ENCODE results near the gene ZNF366. TPM values are rescaled to one million over a fixed set of nuclear protein-coding genes. Genes with fewer than 3 reads are reported as not detected.

ZNF366 gene
- polyA plus RNA-seq, 1 donor (not counting 4 experiments of a cell fraction or from before 2014, with no cell fraction given): not detected

- dilution Hi-C loops (cut with MboI; ENCODE audit: extremely low pct_ligation_motif_present, low sequenced_read_pairs): no loop called here
- Histone ChIP-seq H3K9me3 (ENCODE audit: control insufficient read depth, low read depth, low read length) (no peaks in the 10 kb centered on the region), H3K9me1 (ENCODE audit: control insufficient read depth, extremely low read depth, insufficient read depth, low read length) (no peaks in the 10 kb centered on the region), H3K4me1 (ENCODE audit: control insufficient read depth, extremely low read depth, insufficient read depth, low read length) (peaks cover 35% of the 10 kb centered on the region), H3K4me2 (ENCODE audit: control insufficient read depth, extremely low read depth, insufficient read depth, low read depth, low read length) (no peak overlapping the region), H3K36me3 (ENCODE audit: control insufficient read depth in 2 of 2, extremely low read depth in 1 of 2, insufficient read depth in 2 of 2, low read length in 2 of 2) (no peaks in the 10 kb centered on the region), H2AFZ (ENCODE audit: control insufficient read depth, low read length) (no peak overlapping the region), H3K4me3 (ENCODE audit: control insufficient read depth in 2 of 3, extremely low read depth in 1 of 3, insufficient read depth in 2 of 3, low read depth in 1 of 3, low read length in 3 of 3) (no peak overlapping the region), H3K27ac (ENCODE audit: control insufficient read depth, insufficient read depth, low read length) (no peak overlapping the region), H3K79me2 (ENCODE audit: control insufficient read depth, insufficient read depth, low read length) (no peaks in the 10 kb centered on the region), H3K27me3 (ENCODE audit: control insufficient read depth, extremely low read depth, insufficient read depth, low read length) (no peaks in the 10 kb centered on the region), H3K9ac (ENCODE audit: control insufficient read depth, extremely low read depth, insufficient read depth, low read length) (no peak overlapping the region), H4K20me1 (ENCODE audit: control insufficient read depth, extremely low read depth, insufficient read depth, low read length) (no peaks in the 10 kb centered on the region)
- DNase-seq (ENCODE audit: low read depth, low spot score) (no peak), FAIRE-seq (no peak)
- TF ChIP-seq CTCF (optimal IDR thresholded peaks at IDR 0.05 in 1 of 3, IDR thresholded peaks at IDR 0.05 in 1 of 3, conservative IDR thresholded peaks at IDR 0.05 in 1 of 3; ENCODE audit: extremely low read depth in 1 of 3, insufficient read depth in 2 of 3, low read length in 3 of 3) (no peak), EZH2 (IDR thresholded peaks at IDR 0.05; ENCODE audit: low read length) (no peak)
Observed at GRCh38 chr5:72482046-72482445, 25.2 kb downstream of the ZNF366 start.

GRCh38 chr5:72480841-72481240 is 26.4 kb downstream of the ZNF366 start:
- FAIRE-seq (no peak), DNase-seq (ENCODE audit: low read depth, low spot score) (no peak)
- no peak for TF ChIP-seq EZH2 (IDR thresholded peaks at IDR 0.05; ENCODE audit: low read length)
- no peak for TF ChIP-seq CTCF (optimal IDR thresholded peaks at IDR 0.05 in 1 of 3, IDR thresholded peaks at IDR 0.05 in 1 of 3, conservative IDR thresholded peaks at IDR 0.05 in 1 of 3; ENCODE audit: extremely low read depth in 1 of 3, insufficient read depth in 2 of 3, low read length in 3 of 3)
- Histone ChIP-seq H3K79me2 (ENCODE audit: control insufficient read depth, insufficient read depth, low read length) (no peaks in the 10 kb centered on the region), H3K27ac (ENCODE audit: control insufficient read depth, insufficient read depth, low read length) (no peak overlapping the region), H3K9me1 (ENCODE audit: control insufficient read depth, extremely low read depth, insufficient read depth, low read length) (no peaks in the 10 kb centered on the region), H3K9me3 (ENCODE audit: control insufficient read depth, low read depth, low read length) (no peaks in the 10 kb centered on the region), H3K9ac (ENCODE audit: control insufficient read depth, extremely low read depth, insufficient read depth, low read length) (no peak overlapping the region), H2AFZ (ENCODE audit: control insufficient read depth, low read length) (no peak overlapping the region), H3K27me3 (ENCODE audit: control insufficient read depth, extremely low read depth, insufficient read depth, low read length) (no peaks in the 10 kb centered on the region), H3K36me3 (ENCODE audit: control insufficient read depth in 2 of 2, extremely low read depth in 1 of 2, insufficient read depth in 2 of 2, low read length in 2 of 2) (no peaks in the 10 kb centered on the region), H3K4me1 (ENCODE audit: control insufficient read depth, extremely low read depth, insufficient read depth, low read length) (peaks cover 23% of the 10 kb centered on the region), H4K20me1 (ENCODE audit: control insufficient read depth, extremely low read depth, insufficient read depth, low read length) (no peaks in the 10 kb centered on the region), H3K4me2 (ENCODE audit: control insufficient read depth, extremely low read depth, insufficient read depth, low read depth, low read length) (no peak overlapping the region), H3K4me3 (ENCODE audit: control insufficient read depth in 2 of 3, extremely low read depth in 1 of 3, insufficient read depth in 2 of 3, low read depth in 1 of 3, low read length in 3 of 3) (no peak overlapping the region)
- dilution Hi-C loops (cut with MboI; ENCODE audit: extremely low pct_ligation_motif_present, low sequenced_read_pairs): no loop called here

All from keratinocyte (primary cell).